T-helper 22 cell (primary cell): Measurements from ENCODE around the gene ABCB7.
"Not testable (repeated sequence)": the region's sequence is repeated elsewhere in the genome, so short reads cannot be mapped to it uniquely, and the experiment has no call there.

Experiments
- DNase-seq: peaks from one replicate; pipeline ENCODE4 v3.0.0-alpha.2; 2020; ENCODE audit warnings: low read depth

ABCB7 gene

GRCh38 chrX:75155827-75156525 lies at the start of gene ABCB7:
TSS of gene ABCB7 (minus strand) at chrX:75156283. CDS start at chrX:75156272, 11 bp downstream.
- peak; percentile 23 for DNase-seq

DNA sequence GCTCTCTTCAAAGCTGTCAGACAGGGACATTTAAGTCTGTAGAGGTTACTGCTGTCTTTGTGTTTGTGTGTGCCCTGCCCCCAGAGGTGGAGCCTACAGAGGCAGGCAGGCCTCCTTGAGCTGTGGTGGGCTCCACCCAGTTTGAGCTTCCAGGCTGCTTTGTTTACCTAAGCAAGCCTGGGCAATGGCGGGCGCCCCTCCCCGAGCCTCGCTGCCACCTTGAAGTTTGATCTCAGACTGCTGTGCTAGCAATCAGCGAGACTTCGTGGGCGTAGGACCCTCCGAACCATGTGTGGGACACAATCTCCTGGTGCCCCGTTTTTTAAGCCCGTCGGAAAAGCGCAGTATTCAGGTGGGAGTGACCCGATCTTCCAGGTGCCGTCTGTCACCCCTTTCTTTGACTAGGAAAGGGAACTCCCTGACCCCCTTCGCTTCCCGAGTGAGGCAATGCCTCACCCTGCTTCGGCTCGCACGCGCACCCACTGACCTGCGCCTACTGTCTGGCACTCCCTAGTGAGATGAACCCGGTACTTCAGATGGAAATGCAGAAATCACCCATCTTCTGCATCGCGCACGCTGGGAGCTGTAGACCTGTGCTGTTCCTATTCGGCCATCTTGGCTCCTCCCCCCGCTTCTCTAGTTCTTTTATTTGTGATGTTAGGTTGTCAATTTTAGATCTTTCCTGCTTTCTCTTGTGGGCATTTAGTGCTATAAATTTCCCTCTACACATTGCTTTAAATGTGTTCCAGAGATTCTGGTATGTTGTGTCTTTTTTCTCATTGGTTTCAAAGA lies 32.5 kb upstream of the ABCB7 start:
- DNase-seq = not testable (repeated sequence)

- DNase-seq = no peak
Observed at GRCh38 chrX:75181721-75182120, 25.6 kb upstream of the ABCB7 start.

- not testable (repeated sequence) for DNase-seq
Observed at GRCh38 chrX:75179536-75180293, 23.6 kb upstream of the ABCB7 start.

DNA sequence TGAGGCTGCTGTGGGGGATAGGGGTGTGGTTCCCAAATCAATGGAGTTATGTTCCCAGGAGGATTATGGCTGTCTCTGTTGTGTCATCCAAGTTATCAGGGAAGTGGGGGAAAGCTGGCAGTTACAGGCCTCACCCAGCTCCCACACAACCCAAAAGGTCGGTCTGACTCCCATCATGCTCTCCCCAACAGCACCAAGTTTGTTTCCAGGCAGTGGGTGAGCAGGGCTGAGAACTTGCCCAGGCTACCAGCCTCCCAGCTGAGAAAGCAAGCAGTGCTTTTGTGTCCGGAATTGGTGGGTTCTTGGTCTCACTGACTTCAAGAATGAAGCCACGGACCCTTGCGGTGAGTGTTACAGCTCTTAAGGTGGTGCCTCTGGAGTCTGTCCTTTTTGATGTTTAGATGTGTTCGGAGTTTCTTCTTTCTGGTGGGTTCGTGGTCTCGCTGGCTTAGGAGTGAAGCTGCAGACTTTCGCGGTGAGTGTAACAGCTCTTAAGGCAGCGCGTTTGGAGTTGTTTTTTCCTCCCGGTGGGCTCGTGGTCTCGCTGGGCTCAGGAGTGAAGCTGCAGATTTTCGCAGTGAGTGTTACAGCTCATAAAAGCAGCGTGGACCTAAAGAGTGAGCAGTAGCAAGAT lies 16.3 kb upstream of the ABCB7 start:
- not testable (repeated sequence) for DNase-seq

GRCh38 chrX:75158054-75158453 lies 2.0 kb upstream of the ABCB7 start:
- DNase-seq = no peak

DNA sequence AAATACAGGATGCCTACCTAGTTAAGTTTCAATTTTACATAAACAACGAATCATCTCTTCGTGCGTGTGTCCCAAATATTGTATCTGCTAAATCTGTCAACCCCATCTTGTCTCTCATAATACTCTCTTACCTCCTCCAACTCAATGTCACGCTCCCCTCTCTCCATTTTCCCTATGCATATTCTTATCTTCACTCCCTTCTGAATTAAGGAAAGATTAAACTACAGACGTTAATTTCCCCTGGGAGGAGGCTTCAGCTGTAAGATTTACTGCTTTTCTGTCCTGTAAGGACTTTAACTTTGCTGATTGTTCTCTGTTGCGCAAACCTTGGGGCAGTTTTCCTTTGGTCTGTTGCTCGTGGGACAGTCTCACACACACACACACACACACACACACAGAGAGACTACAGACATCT lies 455 bp upstream of the ABCB7 start:
- no peak for DNase-seq

- DNase-seq = no peak
Observed at GRCh38 chrX:75155447-75155826, 646 bp downstream of the ABCB7 start.

DNA sequence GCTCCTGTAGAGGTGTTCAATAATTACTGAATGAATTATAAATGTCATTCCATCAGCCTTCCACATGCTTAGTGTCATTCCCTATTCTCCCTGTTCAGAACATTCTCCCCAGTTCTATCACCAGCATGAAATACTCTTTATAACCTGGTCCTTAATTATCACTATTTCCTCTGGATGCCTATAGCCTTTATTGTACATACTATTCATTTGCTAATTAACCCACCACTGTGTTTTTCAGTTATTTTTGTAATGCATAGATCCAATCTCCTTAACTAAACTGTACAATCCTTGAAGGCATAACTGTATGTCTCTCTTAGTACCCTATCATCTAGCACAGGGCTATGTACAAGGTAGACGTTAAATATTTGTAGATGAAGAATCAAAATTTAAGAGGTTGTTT lies 1.2 kb downstream of the ABCB7 start:
- DNase-seq = no peak

- no peak for DNase-seq
Observed at GRCh38 chrX:75151827-75152592, 4.1 kb downstream of the ABCB7 start.

- no peak for DNase-seq
Observed at GRCh38 chrX:75149654-75150053, 6.4 kb downstream of the ABCB7 start.

DNA sequence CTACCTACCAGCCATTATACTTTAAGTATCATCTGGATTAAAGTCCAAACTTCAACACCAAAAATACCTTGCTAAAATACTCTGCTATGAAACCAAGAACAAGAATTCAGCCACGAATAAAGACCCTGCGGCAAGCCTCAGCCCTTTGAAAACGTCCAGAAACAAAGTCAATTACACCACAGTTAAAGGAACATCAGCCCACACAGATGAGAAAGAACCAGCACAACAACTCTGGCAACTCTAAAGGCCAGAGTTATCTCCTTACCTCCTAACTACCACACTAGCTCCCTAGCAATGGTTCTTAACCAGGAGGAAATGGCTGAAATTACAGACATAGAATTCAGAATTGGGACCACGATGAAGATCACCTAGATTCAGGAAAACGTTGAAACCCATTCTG lies 23.4 kb downstream of the ABCB7 start:
- DNase-seq = no peak

GRCh38 chrX:75131973-75132627 lies 24.0 kb downstream of the ABCB7 start:
- DNase-seq = no peak

GRCh38 chrX:75129069-75129468 lies 27.0 kb downstream of the ABCB7 start:
- not testable (repeated sequence) for DNase-seq

- DNase-seq = no peak
Observed at GRCh38 chrX:75118296-75118695, 37.8 kb downstream of the ABCB7 start.

- DNase-seq = no peak
Observed at GRCh38 chrX:75115707-75116413, 40.2 kb downstream of the ABCB7 start.

DNA sequence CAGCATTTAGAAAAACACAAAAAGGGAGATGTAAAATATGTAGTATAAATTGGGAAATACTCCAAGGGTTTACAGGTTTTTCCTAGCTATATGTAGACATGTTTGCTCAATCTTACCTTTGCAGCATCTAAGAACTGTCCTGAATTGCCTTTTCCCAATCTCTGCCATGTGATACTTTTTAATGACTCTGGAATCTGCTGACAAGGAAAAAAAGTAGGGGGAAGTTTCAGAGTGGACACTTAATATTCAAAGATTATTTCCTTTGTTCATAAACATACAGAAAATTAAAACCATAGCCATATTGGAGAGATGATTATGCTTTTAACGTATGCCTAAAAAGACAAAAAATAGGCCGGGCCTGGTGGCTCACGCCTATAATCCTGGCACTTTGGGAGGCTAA lies 41.4 kb downstream of the ABCB7 start:
- DNase-seq = no peak

- DNase-seq = no peak
Observed at GRCh38 chrX:75113664-75114063, 42.4 kb downstream of the ABCB7 start.

DNA sequence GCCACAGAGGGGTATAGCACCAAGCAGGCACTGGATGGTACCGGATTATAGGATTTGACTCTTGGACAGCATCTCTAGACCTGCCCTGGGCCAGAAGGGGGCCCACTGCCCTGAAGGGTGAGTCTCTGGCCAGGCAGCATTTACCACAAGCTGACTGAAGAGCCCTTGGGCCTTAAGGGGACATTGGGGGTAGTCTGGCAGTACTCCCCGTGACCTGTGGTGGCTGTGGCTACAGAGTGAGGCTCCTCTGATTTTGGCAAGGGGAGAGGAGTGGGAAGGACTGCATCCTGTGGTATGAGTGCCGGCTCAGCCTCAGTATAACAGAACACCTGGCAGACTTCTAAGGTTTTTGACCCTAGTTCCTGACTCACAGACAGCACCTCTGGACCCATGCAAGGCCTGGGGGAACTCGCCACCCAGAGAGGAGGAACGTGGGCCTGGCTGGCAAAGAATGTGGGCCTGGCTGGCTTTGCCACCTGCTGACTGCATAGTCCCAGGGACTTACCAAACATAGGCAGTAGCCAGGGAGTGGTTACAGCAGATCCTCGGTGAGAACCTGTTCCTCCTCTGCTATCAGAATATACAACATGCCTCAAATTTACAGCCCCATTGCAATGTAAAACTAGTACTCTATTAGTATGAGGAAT lies 48.1 kb downstream of the ABCB7 start:
- no peak for DNase-seq

- DNase-seq = no peak
Observed at GRCh38 chrX:75106772-75107171, 49.3 kb downstream of the ABCB7 start.
